Measurements from ENCODE around the gene TMEM91.

DNA sequence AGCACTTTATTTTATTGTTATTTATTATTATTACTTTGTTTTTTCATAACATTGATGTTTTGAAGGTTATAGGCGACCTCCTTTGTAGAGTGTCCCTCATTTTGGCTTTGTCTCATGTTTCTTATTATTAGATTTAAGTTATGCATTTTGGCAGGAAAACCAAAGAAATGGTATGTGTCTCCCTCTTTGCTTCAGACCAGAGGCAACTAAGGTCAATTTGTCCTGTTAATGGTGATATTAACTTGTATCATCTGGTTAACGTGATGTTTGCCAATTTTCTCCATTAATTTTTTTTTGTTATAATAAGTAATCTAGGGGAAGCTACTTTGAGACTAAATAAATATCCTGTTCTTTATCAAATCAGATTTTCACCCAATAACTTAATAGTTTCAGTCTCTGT lies 3.8 kb upstream of the TMEM91 start:
- TF ChIP-seq, protein P1, sequence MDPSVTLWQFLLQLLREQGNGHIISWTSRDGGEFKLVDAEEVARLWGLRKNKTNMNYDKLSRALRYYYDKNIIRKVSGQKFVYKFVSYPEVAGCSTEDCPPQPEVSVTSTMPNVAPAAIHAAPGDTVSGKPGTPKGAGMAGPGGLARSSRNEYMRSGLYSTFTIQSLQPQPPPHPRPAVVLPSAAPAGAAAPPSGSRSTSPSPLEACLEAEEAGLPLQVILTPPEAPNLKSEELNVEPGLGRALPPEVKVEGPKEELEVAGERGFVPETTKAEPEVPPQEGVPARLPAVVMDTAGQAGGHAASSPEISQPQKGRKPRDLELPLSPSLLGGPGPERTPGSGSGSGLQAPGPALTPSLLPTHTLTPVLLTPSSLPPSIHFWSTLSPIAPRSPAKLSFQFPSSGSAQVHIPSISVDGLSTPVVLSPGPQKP (IDR thresholded peaks at IDR 0.05; ENCODE audit: borderline replicate concordance, low read depth, low read length), result no peak
- TF ChIP-seq POLR2A (IDR thresholded peaks at IDR 0.05; ENCODE audit: low read depth, low read length), result no peak
- TF ChIP-seq, protein P2, sequence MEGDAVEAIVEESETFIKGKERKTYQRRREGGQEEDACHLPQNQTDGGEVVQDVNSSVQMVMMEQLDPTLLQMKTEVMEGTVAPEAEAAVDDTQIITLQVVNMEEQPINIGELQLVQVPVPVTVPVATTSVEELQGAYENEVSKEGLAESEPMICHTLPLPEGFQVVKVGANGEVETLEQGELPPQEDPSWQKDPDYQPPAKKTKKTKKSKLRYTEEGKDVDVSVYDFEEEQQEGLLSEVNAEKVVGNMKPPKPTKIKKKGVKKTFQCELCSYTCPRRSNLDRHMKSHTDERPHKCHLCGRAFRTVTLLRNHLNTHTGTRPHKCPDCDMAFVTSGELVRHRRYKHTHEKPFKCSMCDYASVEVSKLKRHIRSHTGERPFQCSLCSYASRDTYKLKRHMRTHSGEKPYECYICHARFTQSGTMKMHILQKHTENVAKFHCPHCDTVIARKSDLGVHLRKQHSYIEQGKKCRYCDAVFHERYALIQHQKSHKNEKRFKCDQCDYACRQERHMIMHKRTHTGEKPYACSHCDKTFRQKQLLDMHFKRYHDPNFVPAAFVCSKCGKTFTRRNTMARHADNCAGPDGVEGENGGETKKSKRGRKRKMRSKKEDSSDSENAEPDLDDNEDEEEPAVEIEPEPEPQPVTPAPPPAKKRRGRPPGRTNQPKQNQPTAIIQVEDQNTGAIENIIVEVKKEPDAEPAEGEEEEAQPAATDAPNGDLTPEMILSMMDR (conservative IDR thresholded peaks at IDR 0.05; ENCODE audit: low read depth, low read length), result no peak
